HG03066 (cell line): Measurements from ENCODE around the gene RAB23.
A peak's percentile ranks its signal among the peaks of the same experiment; 100 is the strongest.
"Not testable (repeated sequence)": the region's sequence is repeated elsewhere in the genome, so short reads cannot be mapped to it uniquely, and the experiment has no call there.

Source experiments
- ATAC-seq: cut with Tn5 transposase; IDR thresholded peaks from one replicate; pipeline ENCODE4 v1.9.1; 2021; ENCODE audit warnings: low read depth; ENCODE audit not compliant: unreplicated experiment

Gene RAB23

DNA sequence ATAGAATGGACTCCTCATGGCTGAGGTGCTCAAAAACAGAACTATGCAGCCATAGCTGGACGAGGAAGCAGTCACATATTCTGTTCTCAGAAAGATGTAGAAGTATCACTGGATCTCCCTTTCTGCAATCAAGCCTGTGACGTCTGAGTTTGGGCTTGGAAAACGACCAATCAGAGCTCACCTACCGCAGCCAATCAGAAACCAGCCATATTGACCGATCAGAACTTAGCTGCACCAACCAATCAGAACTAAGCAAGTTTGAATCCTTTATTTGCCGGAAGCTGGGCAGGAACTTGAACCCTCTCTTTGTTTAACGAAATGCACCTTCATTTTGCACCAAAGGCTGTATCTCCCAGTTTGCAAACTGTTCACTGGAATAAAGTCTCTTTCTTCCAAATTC, 21.8 kb upstream of the RAB23 start:
- no peak for ATAC-seq

DNA sequence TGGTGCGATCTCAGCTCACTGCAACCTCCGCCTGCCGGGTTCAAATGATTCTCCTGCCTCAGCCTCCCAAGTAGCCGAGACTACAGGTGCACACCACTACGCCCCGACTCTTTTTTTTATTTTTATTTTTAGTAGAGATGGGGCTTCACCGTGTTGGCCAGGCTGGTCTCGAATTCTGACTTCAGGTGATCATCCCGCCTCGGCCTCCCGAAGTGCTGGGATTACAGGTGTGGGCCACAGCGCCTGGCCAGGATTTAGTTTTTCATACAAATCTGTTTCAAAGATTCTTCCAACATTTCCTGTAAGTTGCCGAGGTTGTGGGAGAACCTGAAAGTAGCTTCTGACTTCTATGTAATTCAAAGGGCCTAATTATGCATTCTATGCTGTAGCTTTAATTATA, 21.4 kb upstream of the RAB23 start:
- ATAC-seq = not testable (repeated sequence)

DNA sequence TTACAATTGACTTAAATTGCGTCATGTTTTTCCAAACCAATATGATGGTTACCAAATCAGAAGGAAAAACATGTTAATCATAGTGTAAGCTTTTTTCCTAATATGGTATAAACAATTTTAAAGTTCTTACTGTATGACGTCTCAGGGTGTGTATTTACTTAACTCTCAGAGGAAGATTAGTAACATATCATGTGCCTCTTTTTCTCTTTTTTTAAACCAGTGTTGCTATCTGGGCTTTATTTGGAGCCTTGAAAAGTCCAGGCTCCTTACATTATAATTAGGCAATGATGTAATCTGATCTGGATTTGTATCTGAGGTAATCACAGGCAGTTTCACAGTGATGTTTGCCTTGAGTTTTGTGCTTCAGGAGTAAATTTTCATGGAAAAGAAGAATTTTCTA, 20.4 kb upstream of the RAB23 start:
- no peak for ATAC-seq

DNA sequence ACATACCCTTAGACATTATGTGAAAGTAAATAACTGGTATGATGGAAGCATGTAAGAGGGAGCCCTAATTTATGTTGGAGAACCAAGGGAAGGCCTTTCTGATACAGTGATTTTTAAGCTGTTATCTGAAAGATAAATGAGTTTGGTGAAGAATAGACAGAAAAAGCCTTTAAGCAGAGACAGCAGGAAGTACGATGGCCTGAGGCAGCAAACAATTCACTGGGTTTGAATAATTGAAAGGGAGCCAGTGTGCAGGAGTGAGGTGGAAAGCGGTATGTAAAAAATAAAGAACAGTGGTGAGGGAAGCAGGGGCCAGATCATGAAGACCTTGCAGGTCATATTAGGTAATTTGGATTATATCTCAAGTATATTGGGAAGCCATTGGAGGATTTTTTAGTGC, 4.1 kb upstream of the RAB23 start:
- no peak for ATAC-seq

DNA sequence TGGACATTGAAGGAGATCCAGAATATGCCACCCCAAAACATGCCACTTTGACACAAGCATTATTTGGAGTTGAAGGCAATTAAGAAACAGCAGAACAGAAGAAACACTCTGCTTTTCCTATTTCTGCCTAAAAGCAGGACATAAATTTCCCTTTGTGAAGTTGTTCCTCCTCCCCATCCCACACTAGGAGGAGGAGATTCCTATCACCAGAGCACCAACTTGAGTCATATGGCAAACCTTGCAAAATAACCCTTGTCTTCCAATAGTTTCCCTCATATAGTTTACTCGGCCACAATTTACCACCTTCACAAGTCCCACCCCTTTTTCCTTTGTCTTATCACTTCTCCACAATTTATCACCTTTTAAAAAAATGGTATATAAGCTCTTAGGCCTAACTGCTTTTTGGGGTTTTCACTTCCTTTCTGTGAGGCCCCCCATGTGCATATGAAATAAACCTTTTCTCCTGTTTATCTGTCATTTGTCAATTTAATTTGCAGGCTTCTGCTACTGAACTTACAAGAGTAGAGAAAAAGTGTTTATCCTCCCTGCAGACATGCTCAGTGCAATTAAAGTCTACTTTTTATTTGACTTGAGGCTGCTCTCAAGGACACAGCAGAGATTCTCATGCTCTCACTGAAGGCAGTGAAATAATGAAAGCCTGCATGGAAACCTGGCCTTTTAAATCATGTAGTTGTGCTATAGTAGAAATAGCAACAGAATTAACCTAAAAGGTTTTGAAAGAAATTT, 2.8 kb upstream of the RAB23 start:
- no peak for ATAC-seq

DNA sequence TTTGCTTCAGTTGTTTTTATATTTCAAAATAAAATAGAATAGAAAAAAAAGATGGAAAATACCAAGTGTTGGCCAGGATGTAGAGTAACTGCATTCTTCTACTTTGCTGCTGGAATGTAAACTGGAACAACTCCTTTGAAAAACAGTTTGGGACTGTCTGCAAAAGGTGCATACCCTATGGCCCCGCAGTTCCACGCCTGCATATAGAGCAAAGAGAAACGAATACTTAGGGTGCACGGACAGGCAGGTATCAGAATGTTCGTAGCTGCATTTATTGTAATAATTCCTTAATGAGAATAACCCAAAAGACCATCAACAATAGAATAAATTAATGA, 603 bp upstream of the RAB23 start:
- no peak for ATAC-seq

DNA sequence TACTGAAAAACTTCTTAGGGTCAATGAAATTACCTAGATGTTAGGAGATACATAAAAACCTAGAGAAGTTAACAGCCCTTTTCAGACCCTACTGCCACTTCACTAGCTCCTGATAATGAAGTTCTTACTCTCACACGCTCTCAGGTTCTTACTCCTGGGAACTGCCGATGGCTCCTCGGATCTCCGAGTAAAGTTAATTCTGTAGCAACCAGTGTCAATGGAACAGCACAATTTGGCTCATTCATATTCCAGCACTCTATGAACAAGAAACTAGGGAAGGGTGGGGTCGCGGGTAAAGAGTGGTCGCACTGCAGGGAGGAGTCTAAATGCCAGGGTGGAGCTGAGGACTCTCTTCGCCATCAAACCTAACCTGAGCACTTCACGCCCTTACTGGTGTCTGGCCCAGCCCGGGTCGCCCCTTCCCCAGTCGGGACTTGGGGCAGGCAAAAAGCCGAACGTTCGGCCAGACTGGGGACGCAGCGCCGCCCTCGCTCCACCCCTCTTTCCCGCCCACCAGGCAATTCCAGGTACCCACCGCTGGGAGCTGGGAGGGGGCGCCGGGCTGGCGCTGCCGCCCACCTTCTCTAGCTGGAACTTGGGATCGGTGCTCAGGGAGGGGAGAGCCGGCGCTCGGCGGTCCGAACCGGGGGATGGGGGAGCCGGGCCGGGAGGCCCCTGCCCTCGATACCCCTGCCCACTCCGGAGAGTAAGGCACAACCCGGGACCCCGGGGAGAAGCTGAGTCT, 744 bp downstream of the RAB23 start:
- ATAC-seq = peak; percentile 78

DNA sequence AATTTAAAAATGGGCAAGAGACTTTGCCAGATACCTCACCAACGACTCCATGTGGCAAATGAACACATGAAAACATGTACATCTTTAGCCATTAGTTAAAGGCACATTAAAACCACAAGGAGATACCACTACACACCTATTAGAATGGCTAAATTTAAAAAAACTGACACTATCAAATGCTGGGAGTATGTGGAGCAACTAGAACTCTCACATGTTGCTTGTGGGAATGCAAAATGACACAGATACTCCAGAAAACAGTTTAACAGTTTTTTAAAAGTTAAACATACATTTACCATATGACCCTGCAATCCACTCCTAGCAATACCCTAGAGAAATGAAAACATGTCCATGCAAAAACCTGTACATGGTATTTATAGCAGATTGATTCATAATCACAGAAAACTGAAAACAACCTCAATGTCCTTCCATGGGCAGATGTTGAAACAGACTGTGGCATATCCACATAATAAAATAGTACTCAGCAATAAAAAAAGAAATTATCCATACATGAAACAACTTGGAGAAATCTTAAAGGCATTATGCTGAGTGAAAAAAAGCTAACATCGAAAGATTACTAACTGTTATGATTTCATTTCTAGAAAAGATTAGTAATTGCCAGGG, 1.9 kb downstream of the RAB23 start:
- ATAC-seq = no peak

DNA sequence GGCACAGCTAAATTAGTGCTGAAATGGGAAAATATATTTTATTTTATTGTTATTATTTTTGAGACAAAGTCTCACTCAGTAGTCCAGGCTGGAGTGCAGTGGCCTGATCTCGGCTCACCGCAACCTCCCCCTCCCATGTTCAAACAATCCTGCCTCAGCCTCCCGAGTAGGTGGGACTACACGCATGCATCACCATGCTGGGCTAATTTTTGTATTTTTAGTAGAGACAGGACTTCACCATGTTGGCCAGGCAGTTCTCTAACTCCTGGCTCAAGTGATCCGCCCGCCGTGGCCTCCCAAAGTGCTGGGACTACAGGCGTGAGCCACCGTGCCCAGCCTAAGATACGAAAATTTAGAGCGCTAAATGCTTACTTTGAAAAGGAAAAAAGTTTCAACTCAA, 4.8 kb downstream of the RAB23 start:
- no peak for ATAC-seq

DNA sequence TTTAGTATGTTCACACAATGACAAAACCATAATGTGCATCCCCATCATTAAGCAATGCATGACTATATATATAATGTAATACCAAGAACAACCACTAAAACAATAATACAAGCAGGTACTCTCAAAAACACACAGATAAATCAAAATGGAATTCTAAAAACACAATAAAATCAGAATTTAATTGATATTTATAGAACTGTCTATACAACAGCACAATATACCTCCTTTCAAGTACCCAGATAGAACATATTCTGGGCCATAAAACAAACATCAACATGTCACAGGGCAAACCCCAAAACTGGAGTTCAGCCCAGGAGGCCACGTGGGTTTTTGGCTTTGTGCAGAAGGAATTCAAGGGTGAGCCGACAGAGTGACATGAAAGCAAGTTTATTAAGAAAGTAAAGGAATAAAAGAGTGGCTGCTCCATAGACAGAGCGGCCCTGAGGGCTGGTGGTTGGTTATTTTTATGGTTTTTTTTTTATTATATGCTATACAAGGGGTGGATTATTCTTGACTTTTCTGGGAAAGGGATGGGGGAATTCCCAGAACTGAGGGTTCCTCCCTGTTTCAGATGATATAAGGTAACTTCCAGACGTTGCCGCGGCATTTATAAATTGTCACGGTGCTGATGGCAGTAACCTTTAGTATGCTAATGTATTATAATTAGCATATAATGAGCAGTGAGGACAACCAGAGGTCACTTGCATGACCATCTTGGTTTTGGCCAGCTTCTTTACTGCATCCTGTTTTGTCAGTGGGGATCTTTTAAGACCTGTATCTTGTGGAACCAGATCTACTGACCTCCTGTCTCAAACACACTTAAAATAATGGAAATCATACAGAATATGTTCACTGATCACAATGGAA, 5.6 kb downstream of the RAB23 start:
- no peak for ATAC-seq

DNA sequence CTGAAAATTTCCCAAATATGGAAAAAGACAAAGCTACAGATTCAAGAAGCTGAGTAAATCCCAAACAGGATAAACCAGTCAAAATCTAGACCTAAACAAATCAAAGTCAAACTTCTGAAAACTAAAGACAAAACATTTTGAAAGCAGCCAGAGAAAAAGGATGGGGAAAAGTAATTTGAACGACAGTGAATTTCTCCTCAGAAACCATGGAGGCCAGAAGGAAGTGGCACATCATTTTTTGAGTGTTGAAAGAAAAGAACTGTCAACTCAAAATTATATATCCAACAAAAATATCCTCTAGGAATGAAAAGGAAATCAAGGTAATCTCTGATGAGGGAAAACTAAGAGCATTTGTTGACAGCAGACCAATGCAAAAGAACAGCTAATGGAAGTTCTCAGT, 6.8 kb downstream of the RAB23 start:
- no peak for ATAC-seq

DNA sequence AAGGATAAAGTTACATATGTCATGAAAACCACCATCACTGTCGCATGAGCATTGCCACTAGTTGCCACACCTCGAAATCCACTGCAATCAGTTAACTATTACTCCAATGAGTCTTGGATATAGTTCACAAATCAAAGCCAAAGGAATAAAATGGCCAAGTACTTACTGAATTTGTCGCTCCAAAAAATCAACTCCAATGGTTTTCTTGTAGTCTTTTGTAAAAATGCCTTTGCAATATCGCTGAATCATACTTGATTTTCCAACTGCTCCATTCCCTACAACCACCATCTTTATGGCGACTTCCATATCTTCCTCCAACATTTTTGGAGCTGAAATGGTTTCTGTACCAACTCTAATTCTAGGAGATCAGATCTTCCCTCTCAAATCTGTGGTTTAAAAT, 12.0 kb downstream of the RAB23 start:
- ATAC-seq = no peak

DNA sequence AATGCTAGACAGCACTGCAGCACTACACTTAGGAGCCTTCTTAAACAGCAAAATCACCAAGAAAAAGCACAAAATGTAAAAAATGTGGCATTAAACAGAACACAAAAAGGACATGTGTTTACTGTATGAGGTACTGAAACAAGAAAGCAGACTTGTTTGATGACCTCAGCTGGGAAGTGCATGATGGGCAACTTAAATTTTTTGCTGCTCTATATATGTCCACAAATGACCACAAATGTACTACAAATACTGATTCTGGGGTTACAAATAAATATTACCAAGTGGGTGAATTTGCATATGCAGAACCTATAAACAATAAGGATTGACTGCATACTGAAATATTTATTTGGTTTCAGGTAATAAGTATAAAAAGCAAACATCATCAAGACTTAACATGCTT, 13.1 kb downstream of the RAB23 start:
- ATAC-seq = no peak

DNA sequence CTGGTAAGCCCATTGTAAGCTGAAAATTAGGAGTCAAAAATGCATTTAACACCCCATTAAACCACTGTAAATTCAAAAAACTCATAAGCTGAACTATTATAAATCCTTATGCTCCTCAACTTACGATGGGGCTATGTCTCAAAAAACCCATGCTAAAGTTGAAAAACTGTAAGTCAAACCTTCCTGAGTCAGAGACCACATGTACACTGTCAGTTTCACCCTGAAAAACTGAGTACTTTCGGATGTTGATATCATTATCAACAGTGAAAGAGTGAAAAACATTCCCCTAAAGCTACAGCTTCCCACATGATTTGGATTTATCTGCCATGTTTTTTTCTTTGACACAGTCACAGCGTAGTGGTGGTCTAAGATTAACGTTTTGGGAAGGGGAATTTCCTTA, 14.2 kb downstream of the RAB23 start:
- no peak for ATAC-seq

DNA sequence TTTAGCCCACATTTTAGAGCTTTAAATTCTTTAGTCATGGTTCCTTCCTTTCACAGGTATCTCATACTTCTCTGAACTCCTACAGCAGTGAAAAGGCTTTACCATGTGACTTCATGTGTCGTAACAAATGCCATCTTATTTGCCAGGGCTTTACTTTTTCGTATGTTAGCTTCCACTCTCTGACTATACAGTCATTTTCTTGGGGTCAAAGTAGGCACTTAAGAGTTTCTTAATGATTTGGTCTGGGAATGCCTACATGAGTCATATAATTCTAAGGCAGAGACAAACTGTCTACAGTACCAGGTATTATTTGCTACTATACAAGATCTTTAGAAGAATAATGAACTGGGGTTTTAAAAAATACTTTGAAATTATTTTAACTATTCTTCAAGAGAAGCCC, 15.0 kb downstream of the RAB23 start:
- no peak for ATAC-seq

DNA sequence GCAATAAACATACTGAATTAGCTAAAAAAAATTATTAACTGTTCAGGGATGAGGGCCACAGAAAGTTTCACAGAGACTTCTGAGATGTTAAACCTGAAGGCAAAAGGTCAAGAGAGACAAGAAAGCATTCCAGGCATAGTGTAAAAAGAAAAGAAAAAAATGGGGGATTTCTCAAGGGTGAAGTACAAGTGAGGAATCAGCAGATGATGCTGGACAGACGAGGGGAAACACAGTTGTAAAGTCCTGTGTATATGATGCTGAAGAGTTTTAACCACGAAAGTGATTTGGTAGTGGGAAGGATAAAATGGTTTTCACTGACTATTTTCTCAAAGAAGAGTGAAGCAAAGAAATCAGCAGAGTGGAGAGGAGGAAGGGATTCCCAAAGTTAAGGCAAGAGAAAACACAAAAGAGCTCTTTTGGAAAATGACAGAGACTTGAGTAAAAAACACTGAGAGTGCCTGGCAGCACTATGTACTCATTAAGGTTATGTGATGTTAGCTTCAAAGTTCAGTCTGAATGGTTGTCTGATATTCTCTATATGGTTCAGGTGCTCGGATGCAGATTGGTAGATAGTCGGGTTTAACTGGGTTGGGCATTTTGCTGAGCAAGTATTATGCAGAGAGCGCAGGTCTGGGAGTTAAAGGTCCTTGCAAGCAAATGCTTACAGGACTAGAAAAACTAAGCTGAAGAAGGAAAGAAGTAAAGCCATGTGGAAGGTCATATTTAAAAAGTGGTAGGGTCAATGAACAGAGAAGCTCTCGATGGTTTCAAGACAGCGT, 16.4 kb downstream of the RAB23 start:
- ATAC-seq = no peak

DNA sequence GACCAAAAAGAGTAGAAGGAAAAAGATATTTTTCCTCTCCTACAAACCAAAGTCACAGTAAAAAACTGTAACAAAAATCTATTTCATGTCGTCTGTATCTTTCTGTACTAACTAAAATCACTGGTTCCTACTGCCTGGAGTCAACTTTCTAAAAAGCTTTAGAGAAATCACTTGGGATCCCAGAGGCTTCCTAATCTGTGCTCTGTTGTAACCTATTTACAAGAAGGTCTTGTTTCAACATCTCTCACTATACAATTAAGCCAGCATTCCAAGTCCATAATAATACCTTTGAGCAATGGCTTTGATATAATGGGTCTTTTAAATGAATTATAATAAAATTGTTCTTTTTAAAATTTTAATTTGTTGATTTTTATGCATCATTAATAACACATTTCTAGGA, 20.4 kb downstream of the RAB23 start:
- ATAC-seq = no peak

DNA sequence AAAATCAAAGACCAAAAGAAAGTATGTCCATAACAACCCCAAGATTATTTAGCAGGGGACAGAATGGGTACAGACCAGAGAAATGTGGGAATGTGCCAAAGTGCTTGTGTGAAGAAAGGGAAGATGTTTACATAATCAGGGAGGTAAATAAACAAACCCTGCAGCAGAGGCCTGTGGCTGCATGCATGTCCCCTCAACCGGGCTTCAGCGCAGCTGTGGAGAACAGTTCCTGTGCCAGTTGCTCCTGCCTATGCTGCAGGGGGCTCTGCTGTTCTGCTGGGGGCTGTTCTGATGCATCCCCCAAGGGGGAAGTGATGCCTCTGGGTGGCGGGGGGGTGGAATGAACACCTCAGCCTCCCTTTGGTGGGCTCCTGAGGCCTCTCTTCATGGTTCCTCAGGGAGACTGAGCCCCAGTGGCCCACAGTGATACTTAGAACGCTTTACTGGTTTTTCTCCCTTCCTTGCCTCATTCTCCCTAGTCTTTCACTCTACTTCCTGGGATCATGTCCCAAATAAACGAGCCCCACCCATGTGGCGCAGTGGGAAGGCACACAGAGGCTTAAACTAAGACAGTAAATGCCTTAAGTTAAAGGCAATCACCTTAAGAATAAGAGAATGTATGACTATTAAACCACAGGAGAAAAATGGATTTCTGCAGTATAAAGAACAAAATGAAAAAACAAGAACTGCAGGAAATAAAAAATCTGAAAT, 23.0 kb downstream of the RAB23 start:
- ATAC-seq = no peak

DNA sequence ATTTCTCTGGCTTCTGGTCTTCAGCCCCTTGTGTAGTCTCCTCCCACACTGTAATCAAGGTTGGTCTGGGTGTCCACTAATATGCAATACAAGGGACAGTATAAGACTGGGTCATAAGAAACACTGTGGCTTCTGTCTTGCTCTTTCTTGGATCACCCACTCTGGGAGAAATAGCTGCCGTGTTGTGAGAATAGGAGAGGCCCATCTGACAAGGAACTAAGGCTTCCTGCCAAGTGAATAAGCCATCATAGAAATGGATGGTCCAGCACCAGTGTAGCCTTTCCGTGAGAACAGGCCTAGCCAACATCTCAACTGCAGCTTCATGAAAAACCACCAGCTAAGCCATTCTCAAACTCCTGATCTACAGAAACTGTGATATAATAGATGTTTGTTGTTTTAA, 26.6 kb downstream of the RAB23 start:
- no peak for ATAC-seq

DNA sequence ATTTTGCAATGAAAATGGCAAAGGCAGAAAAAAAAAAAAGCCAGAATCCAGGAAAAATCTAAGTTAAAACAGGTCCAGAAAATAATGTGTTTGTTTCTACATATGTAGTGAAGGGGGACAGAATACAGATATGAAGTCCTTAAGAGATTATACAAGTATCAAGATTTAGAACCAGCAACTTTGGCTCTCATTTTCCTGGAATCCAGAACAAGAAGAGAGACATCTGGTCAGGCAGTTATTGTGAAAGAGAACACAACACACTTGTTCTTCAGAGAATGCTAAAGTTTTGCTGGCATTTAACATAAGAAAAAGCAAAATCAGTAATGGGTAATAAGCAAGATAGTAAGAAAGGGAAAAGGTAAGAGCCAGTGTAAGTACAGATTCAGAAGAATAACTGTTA, 28.9 kb downstream of the RAB23 start:
- no peak for ATAC-seq
